Superior temporal gyrus (tissue), 1 donor: ENCODE data around the gene VDAC1.
"Not testable (repeated sequence)": the region's sequence is repeated elsewhere in the genome, so short reads cannot be mapped to it uniquely, and the experiment has no call there.

ENCODE experiments used
- DNase-seq: peaks from one replicate; pipeline ENCODE4 v3.0.0-alpha.2; 2016; ENCODE audit errors: extremely low spot score

Gene VDAC1

DNA sequence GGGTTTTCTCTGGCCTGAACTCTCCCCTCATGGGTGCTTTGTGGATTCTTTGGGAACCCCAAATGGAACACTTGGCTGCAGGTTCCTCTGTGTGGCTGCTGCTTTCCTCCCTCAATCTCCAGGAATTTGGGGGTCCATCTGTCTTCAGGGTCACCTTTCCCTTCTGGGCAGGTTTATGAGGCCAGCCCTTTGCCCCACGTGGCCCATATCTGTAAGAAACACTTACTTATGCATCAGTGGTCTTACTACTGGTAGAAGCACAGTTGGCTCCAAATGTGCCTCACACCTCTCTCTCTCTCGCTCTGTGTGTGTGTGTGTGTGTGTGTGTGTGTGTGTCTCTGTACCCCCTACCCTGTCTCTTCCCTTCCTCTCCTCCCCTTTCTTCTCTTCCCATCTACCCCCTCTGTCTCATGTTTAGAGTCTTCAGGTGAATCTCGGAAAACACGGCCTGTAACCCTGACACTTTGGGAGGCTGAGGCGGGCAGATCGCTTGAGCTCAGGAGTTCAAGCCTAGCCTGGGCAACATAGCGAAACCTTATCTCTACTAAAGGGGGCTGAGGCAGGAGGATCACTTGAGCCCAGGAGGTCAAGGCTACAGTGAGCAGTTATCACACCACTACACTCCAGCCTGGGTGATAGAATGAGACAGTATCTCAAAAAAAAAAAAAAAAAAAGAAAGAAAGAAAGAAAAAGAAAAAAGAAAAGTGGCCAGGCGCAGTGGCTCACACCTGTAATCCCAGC is 63.1 kb downstream of the VDAC1 start:
- no peak for DNase-seq

DNA sequence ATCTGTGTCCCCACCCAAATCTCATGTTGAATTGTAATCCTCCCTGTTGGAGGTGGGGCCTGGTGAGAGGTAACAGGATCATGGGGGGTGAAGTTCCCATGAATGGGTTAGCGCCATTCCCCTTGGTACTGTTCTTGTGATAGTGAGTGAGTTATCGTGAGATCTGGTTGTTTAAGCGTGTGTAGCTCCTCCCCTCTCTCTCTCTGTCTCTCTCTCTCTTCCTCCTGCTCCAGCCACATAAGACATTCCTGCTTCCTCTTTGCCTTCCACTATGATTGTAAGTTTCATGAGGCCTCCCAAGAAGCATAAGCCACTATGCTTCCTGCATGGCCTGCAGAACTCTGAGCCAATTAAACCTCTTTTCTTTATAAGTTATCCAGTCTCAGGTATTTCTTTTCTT is 65.1 kb downstream of the VDAC1 start:
- no peak for DNase-seq

DNA sequence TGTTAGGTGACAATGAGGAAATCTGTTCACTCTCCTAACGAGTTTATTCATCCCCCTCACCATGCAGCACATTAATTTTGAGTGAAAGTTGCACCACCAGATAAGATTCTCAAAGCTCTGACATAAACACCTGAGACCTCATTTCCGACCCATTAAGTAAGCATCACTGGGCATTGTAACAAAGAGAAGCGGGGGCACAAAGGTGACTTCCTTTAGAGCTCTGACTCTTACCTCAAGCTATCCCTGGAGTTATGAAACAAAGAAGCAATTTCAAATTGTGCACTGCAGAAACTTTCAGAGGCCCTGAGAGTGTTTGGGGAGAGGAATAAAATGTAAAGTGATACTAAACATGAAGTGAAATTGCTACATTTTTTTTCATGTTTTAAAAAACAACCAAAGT is 65.8 kb downstream of the VDAC1 start:
- no peak for DNase-seq

DNA sequence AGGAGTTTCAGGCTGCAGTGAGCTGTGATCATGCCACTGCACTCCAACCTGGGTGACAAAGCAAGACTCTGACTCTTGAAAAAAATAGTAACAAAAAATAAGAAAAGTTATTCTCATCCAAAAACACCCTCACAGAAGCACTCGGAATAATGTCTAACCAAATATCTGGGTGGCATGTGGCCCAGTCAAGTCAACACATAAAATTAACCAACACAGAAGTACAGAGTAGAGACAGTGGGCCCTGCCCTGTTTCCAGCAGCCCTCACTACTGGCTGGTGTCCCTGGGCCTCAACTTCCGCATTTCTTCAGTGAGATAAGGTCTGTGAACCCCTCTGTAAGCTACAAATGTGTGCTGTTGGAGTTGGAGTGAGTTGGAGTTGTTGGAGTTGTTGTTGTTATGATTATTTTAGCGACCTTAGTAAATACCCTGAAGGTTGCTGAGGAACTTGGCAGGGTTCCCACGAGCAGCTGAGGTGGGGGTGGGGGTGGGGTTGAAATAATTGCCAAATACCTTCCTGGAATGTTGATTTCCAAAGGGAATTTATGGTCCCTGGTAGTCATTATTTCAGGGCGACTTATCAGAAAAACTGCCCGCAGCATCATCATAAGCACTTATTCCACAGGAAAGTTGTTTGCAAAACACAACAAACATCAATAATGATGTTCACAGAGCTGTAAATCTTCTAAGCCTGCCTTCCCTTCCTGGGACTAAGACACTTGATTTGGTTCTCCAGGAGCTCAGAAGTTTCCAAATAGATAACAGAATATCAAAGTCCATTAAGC is 66.5 kb downstream of the VDAC1 start:
- no peak for DNase-seq

DNA sequence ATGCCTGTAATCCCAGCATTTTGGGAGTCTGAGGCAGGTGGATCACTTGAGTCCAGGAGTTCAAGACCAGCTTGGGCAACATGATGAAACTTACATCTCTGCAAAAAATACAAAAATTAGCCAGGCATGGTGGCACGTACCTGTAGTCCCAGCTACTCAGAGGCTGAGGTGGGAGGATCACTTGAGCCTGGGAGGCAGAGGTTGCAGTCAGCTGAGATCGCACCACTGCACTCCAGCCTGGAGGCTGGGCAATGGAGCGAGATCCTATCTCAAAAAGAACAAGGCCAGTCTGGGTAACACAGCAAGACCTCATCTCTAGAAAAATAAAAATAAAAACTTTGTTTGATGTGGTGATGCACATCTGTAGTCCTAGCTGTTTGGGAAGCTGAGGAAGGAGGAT is 67.1 kb downstream of the VDAC1 start:
- DNase-seq: not testable (repeated sequence)

DNA sequence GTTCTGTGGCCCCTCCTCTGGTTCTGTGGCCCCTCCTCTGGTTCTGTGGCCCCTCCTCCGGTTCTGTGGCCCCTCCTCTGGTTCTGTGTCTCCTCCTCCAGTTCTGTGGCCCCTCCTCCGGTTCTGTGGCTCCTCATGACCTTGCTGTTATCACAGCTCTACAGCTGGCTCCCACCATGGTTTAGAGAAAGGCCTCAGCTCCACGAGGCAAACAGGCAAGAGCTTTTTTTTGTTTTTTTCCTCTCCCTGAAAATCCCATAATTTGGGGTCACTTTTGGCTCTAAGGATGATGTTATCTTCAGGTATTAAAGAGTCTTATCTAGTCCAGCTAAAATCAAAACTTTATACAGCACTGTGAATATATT is 68.1 kb downstream of the VDAC1 start:
- no peak for DNase-seq

DNA sequence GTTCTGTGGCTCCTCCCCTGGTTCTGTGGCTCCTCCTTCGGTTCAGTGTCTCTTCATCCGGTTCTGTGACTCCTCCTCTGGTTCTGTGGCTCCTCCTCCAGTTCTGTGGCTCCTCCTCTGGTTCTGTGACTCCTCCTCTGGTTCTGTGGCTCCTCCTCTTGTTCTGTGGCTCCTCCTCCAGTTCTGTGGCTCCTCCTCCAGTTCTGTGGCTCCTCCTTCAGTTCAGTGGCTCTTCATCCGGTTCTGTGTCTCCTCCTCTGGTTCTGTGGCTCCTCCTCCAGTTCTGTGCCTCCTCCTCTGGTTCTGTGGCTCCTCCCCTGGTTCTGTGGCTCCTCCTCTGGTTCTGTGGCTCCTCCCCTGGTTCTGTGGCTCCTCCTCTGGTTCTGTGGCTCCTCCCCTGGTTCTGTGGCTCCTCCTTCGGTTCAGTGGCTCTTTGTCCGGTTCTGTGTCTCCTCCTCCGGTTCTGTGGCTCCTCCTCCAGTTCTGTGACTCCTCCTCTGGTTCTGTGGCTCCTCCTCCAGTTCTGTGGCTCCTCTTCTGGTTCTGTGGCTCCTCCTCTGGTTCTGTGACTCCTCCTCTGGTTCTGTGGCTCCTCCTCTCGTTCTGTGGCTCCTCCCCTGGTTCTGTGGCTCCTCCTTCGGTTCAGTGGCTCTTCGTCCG is 68.7 kb downstream of the VDAC1 start:
- not testable (repeated sequence) for DNase-seq

DNA sequence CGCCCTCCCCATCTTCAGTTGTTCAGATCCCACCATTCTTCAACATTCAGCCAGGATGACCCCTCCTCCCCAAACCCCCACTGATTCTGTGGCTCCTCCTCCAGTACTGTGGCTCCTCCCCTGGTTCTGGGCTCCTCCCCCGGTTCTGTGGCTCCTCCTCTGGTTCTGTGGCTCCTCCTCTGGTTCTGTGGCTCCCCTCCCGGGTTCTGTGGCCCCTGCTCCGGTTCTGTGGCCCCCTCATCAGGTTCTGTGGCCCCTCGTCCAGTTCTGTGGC is 69.2 kb downstream of the VDAC1 start:
- DNase-seq: no peak

DNA sequence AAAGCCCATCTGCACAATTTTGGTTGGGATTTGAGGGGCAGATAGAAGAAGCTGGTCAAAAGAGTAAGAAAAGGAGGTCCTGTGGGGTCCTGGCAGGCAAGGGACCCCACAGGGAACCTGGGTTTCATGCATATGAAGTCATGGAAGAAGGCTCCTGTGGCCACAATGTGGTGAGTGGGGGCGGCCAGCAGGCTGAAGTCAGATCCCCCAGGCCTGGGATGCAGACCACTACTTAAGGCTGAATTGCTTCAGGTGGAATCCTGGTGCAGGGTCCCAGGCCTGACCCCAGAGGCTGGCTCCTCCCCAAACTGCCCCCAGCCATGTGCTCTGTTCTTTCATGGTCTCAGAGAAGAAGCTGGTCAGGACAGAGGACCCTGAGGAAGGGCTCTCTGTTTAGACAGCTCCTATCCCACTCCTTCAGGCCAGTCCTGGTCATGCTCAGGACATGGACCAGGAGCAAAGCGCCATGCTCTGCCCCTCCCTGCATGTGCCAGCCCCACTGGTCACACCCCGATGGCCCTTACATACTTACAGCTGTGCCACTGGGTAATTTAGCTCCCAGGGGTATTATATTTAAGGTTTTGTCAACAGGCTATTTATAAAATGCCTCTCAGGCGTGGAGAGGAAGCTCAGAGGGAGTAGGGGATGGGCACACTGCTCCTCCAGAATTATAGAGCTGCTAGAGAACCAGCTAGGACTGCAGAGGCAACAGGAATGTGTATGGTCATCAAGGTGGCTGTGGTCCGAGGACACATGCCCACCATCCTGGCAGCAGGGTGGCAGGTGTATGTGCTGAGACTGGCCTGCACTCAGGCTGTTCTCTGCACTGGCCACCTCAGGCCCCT is 69.7 kb downstream of the VDAC1 start:
- DNase-seq: no peak

DNA sequence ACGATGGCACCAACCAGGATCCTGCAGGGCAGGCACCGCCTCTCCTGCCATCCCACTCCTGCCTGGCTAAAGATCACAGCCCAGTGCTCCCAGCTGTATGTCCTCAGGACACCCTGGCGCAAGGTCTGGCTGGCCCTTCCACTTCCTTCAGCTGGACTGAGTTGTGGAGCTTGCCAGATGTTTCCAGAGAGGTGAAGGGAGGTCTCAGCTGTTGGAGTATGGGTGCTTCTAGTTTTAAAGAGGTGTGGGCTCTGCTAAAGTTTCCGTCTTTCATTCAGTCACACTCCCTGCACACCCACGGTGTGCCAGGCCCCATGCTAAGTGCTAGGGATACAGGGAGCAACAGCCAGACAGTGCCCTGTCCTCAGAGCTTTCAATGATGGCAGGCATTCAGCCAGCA is 70.5 kb downstream of the VDAC1 start:
- no peak for DNase-seq

DNA sequence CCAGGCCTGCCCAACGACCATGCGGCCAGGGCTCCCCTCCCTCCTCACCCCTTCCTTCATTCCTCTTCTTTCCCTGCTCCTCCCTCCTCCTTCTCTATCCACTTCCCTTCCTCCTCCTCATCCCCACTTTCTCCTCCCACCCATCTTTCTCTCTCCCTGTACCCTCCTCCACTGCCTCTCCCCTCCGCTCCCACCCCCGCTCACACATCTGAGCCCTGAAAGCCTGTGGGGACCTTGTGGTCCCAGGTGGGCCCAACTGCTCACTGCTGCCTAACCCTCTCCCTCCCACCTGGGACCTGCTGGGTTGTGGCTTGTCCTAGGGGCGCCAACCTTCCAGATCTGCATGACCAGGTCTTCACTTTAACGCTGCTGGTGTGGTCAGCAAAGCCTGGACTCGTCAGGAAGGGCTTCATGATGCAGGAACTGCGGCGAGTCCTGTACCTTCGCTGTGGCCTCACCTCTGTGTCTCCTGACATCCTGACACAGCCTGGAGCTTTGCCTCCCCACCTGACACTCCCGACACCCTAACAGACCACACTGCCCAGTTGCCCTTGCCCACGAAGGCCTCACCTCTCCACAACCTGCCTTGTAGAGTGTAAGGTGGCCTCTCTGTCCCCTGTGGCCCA is 71.0 kb downstream of the VDAC1 start:
- no peak for DNase-seq

DNA sequence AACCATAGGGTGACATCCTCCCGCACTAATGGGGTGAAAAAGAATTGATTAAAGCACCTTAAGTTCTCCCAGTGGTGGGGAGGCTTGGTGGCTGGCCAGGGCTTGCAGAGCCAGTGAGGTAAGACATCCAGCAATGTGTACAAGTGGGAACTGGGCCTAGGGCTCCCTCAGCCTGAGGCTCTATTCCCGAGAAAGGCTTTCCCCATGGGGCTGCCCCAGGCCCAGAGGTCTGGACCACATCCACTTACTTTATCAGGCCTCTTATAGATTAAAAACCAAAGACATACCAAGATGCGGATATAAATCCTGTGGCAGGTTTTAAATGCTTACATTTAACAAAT is 71.6 kb downstream of the VDAC1 start:
- DNase-seq: no peak

DNA sequence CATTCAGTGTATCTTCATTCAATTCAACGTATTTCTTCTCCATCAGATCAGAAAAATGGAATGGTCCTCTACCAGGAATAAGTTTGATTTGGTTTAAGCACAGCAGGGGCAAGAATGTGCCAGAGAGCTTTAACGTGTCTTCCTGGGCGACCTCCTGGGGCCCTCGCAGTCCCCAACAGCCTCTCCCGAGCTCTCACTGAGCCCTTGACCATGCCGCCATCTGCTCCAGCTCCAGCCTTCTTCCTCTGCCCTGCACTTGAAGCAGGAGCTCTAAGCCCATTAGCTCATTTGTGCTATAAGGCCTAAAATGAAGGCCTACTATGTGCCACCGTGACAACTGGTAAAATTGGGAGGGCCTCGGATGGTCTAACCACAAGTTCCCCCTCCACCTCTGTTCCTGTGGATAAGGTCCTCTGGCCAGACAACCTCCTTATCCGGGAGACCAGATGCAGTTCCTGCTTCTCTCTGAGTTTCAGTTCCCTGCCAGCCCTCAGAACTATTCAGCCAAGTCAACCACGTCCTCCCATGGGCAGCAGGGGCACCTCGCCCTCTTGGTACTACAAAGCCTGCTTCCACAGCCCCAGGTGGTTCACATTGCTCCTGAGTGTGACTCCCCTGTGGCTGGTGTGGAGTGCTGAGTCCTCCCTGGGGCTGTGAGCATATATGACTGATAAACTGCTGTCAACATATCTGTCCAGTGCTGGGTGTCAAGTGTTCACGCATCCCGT is 72.2 kb downstream of the VDAC1 start:
- no peak for DNase-seq

DNA sequence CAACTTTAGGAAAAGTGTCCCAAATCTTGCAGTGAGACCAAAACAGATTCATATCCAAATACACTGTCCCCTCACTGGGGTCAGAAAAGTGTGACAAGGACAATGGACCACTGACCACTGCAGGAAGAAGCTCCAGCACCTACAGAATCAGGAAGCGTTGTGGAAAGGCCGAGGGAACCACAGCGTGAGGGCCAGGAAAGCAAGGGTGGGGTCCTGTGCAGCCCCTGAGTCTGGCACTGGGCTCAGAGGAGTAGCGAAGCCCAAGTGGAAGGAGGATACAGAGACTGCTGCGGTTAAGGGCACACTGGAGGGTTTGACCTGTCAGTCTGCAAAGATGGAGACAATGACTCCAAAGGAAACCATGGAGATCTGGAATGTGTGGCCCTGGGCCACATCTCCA is 73.2 kb downstream of the VDAC1 start:
- no peak for DNase-seq

DNA sequence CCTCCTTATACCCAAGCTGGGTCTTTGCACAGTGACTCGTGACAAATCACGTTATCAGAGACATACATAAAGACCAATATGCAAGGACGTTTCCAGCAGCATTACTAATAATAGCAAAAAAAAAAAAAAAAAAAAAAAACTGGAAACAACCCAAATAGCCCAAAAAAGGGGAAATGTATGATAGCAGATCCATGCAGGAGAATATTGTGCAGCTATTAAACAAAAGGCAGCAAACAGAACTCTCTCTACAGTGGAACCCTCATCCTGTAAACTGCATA is 74.0 kb downstream of the VDAC1 start:
- DNase-seq: no peak

DNA sequence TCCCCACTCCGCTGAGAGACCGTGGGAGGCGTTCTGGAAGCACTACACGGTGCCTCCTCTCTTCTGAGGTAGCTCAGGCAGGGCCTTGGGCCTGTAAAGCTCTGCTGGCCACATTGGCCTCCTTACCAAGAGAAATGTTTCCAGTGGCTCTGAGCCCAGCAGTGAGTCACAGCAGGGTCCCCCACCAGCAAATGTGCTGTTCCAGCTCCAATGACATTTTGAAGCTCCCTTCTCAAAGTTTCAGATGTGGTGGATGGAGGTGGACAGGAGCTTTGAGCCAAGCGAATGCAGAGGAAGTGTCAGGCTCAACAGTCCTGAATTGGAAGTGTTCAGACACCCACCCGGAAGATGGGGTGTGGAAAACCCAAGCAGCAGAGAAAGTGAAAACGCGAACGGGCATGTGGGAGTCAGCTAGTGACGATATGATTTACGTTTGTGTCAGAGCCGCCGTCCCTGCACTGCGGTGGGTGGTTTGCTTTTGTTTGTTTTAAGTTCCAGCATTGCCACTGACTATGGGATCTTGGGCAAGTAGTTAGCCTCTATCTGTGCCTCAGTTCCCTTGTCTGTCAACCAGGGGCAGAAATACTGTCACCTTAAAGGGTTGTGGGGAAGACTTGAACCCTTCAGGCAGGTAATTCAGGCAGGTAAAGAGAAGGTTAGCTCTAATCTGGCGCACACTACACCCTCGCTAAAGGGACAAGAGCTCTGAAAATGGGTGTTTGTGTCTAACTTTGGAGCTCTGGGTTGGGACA is 74.5 kb downstream of the VDAC1 start:
- DNase-seq: peak; percentile 57

DNA sequence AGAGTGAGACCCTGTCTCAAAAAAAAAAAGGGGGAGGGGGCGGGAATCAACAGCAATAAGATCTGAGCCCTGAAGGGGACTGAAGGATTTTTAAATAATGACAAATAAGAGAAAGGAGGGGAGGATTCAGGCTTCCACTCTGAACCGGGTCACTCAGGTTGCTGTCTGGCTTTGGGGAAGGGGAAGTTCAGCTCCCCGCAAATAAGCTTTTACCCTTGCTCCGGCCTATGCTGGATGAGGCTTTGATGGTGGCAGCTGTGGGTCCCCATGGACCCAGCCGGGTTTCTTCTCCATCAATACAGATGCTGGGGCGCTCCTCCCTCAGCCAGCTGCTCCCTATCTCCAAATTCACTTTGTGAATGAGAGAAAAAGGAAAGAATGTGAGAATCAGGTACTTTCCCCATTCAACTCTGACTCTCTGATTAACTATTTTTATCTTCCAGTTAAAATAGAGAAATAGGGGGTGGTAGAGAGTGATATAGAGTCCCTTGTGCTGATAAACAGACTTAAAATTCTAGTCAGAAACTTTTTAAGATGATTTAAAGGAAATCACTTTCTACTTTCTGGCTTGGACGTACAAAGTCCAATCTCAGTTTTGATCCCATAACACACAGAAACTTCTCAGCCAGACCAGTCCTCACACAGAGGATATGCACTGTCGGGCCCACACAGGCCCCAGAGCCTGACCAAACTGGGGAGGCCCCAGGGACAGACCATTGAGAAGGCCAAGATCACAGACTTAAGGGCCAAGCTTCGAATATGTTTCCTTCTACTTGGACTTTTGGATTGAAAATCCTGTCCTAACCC is 76.0 kb downstream of the VDAC1 start:
- no peak for DNase-seq

DNA sequence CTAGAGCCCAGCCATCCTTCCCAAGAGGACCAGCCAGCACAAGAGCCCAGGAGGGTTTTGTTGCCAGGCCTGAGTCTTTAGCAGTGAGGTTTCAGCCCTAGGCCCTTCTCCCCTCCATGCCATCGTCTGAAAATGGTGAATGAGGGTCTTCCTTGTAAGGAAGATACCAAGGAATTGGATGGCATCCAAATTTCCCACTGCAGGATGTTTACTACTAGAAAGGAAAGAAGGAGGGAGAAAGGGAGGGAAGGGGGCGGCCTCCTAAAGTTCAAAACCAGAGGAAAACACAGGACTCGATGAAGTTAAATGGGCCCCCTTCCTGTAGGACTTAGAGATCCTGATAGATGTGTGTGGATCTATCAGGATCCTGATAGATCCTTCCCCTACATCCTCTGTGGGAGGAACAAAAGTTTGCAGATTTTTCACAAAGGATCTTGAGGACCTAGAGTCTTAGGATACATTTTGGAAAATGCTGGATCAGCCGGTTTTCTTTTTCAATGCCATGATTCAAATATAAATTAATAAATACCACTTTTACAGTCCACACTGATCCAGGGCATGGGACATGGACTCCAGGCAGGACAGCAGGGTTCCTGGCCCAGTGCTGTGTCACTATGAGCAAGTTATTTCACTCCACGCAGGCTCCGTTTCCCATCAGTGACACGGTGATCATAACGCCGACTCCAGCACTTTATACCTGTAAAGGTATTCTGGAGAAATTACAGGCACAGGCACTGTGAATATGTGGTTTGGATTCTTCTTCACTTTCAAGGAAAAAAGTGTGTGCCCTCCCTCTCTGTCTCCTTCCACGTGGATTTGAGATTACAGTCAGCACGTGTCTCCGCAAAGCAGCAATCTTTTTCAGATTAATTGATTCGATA is 77.2 kb downstream of the VDAC1 start:
- no peak for DNase-seq
